Bronchial epithelial cell (primary cell): Measurements from ENCODE around the gene MRPS27. TPM values are rescaled to one million over a fixed set of nuclear protein-coding genes. Genes with fewer than 3 reads are reported as not detected.

Source experiments
- DNase-seq: peaks from one replicate; pipeline ENCODE4 v3.0.0-alpha.2; 2010; ENCODE audit warnings: low read depth
- FAIRE-seq: peaks from 2 replicates; lab custom pipeline; 2011; peaks lifted over from hg19 to GRCh38; lab: Jason Lieb, UNC
- H3K27me3 ChIP-seq: 2 replicates; pipeline ENCODE4 v1.5.1; 2011; ENCODE audit warnings: low read length; ENCODE audit not compliant: control insufficient read depth, insufficient read depth
- H3K36me3 ChIP-seq: 2 replicates; pipeline ENCODE4 v1.5.1; 2011; ENCODE audit warnings: low read length; ENCODE audit not compliant: control insufficient read depth, insufficient read depth
- H3K4me3 ChIP-seq: 2 replicates; pipeline ENCODE4 v1.5.1; 2011; ENCODE audit warnings: mild to moderate bottlenecking, low read depth, low read length, control low read depth
- total RNA-seq: library from RNA; depleted of rRNA; stranded (reverse); fragments of >200 nt; gene quantifications from 2 replicates; pipeline ENCODE4 v1.2.1, GENCODE V29; 2014
- TF ChIP-seq, protein P1 (sequence below): IDR thresholded peaks from 2 replicates; pipeline ENCODE4 v1.5.1; 2011; ENCODE audit warnings: mild to moderate bottlenecking, moderate library complexity, low read length, control low read depth, inconsistent platforms; ENCODE audit not compliant: insufficient read depth, severe bottlenecking

MRPS27 gene
- total RNA-seq, 1 donor from 2014 or later, result 53.4 TPM

DNA sequence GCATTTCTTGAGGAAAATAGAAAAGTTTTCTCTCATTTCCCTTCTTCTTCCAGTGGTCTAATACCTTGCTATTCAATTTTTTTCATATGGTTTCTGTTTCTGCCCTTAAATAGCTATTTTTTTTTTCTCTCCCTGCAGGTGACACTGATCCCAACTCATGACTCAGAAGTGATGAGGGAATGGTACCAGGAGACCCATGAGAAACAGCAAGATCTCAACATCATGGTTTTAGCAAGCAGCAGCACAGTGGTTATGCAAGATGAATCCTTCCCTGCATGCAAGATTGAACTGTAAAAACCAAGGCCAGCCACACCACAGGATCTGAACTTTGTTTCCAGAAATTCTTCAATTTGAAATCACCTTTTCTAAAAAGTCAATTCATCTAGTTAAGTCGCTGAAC, 115.1 kb downstream of the MRPS27 start:
- H3K4me3 ChIP-seq, result no peak overlapping the region
- DNase-seq, result no peak
- no peaks in the 10 kb centered on the region for H3K27me3 ChIP-seq
- TF ChIP-seq, protein P1, sequence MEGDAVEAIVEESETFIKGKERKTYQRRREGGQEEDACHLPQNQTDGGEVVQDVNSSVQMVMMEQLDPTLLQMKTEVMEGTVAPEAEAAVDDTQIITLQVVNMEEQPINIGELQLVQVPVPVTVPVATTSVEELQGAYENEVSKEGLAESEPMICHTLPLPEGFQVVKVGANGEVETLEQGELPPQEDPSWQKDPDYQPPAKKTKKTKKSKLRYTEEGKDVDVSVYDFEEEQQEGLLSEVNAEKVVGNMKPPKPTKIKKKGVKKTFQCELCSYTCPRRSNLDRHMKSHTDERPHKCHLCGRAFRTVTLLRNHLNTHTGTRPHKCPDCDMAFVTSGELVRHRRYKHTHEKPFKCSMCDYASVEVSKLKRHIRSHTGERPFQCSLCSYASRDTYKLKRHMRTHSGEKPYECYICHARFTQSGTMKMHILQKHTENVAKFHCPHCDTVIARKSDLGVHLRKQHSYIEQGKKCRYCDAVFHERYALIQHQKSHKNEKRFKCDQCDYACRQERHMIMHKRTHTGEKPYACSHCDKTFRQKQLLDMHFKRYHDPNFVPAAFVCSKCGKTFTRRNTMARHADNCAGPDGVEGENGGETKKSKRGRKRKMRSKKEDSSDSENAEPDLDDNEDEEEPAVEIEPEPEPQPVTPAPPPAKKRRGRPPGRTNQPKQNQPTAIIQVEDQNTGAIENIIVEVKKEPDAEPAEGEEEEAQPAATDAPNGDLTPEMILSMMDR, result no peak
- H3K36me3 ChIP-seq, result no peaks in the 10 kb centered on the region
- FAIRE-seq, result no peak

DNA sequence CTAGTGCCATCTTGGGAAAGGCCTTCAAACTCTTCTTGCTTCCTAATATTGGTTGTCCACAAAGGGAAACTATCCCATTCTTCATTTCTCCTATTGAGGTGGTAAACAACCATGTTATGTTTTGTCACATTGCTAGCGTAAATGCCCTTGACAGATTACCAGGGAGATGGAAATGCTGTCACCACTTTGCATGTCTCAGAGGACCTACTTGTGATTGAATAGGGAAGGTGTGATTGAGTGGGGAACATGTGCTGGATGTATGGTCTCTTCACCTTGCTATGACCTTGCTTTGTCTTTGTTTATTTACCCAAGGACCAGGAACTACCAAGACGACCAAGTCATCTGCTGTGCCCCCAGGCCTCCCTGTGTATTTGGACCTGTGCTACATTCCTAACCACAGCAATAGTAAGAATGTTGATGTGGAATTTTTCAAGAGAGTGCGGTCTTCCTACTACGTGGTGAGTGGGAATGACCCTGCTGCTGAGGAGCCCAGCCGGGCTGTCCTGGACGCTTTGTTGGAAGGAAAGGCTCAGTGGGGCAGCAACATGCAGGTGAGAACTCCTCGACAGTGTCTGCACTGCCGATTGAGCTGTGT, 116.7 kb downstream of the MRPS27 start:
- Histone ChIP-seq H3K36me3 (no peaks in the 10 kb centered on the region), H3K27me3 (no peaks in the 10 kb centered on the region), H3K4me3 (no peak overlapping the region)
- DNase-seq, result no peak
- TF ChIP-seq, protein P1, result no peak
- no peak for FAIRE-seq

- TF ChIP-seq, protein P1, result no peak
- no peaks in the 10 kb centered on the region for H3K36me3 ChIP-seq
- no peaks in the 10 kb centered on the region for H3K27me3 ChIP-seq
- H3K4me3 ChIP-seq, result no peak overlapping the region
- FAIRE-seq (no peak), DNase-seq (no peak)
Measured at GRCh38 chr5:72202331-72202825, 117.7 kb downstream of the MRPS27 start.

- TF ChIP-seq, protein P1, result no peak
- DNase-seq (no peak), FAIRE-seq (no peak)
- H3K36me3 ChIP-seq, result no peaks in the 10 kb centered on the region
- H3K27me3 ChIP-seq, result no peaks in the 10 kb centered on the region
- H3K4me3 ChIP-seq, result no peak overlapping the region
Measured at GRCh38 chr5:72199681-72200080, 120.4 kb downstream of the MRPS27 start.

- no peak overlapping the region for H3K4me3 ChIP-seq
- FAIRE-seq (no peak), DNase-seq (no peak)
- no peaks in the 10 kb centered on the region for H3K36me3 ChIP-seq
- peaks cover 1% of the 10 kb centered on the region for H3K27me3 ChIP-seq
- TF ChIP-seq, protein P1, result no peak
Measured at GRCh38 chr5:72197393-72197792, 122.6 kb downstream of the MRPS27 start.

DNA sequence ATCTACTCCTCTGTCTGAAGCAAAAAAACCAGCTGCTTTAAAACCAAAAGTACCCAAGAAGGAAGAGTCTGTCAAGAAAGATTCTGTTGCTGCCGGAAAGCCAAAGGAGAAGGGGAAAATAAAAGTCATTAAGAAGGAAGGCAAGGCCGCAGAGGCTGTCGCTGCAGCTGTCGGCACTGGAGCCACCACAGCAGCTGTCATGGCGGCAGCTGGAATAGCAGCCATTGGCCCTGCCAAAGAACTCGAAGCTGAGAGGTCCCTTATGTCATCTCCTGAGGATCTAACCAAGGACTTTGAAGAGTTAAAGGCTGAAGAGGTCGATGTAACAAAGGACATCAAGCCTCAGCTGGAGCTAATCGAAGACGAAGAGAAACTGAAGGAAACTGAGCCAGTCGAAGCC, 124.5 kb downstream of the MRPS27 start:
- H3K4me3 ChIP-seq, result no peak overlapping the region
- TF ChIP-seq, protein P1, result no peak
- no peak for DNase-seq
- H3K36me3 ChIP-seq, result no peaks in the 10 kb centered on the region
- no peak for FAIRE-seq
- peaks cover 1% of the 10 kb centered on the region for H3K27me3 ChIP-seq
